HG02852 (cell line): ENCODE measurements around the gene CDHR2.

Experiments
- ATAC-seq: cut with Tn5 transposase; IDR thresholded peaks from one replicate; pipeline ENCODE4 v1.9.1; 2021; ENCODE audit warnings: mild to moderate bottlenecking, moderate library complexity; ENCODE audit not compliant: unreplicated experiment

The CDHR2 gene

DNA sequence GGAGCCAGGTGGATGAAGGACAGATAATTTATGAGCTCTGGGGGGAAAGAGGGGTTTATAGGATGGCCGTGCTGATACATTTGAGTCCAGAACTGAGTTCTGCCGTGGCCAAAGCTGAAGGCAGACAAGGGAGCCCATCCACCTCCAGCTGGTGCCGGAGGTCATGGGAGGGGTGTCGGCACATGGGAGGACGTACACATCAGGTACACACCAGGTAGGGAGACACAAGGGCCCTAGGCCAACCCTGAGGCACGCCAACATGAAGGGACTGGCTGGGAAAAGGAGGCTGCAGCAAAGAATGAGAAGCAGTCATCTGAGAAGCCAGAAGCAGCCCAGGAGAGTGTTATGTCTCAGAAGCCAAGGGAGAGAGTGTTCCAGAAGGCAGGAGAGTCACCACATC lies 62.9 kb downstream of the CDHR2 start:
- no peak for ATAC-seq

DNA sequence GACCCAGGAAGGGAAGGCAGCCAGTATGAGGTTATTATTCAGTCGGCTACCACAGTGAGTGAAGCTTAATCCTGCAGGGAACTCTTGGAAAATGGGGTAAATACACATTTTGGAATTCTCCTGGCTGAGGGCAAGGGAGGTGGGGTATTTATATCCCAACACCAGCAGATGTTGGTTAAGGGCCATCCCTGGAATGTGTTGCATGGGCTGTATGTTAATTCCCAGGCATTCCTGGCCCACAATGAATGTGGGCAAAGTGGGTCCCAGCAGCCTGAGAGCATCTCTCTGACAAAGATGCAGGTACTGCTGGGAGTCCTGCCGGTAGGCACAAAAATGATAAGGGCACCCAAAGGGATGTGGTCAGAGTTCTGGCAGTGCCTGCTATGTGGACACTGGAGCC lies 63.7 kb downstream of the CDHR2 start:
- ATAC-seq = no peak

DNA sequence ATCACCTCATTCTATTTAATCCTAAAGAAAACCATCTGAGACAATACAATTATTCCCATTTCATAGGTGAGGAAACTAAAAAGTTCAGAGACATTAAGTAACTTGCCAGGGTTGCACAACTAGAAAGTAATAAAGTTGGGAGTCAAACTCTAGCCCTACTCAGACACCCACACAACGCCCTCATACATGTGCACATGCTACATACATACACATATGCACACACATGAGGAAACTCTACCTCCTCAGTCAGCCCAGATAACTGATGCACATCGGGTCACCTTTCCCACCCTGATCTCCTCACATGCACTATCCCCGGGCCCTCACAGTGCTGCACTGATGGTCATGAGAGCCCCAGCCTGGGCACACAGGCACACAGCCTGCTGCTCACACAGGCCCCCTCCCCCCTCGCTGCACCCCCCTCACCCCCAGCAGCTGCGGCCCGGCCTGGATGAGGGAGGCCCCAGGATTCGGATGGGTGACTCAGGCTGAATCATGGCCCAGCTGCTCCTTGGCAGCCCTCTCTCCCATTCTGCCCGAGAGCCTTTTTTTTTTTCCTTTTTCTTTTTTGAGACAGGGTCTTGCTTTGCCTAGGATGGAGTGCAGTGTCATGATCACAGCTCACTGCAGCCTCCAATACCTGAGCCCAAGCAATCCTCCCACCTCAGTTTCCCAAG lies 65.8 kb downstream of the CDHR2 start:
- ATAC-seq = no peak

DNA sequence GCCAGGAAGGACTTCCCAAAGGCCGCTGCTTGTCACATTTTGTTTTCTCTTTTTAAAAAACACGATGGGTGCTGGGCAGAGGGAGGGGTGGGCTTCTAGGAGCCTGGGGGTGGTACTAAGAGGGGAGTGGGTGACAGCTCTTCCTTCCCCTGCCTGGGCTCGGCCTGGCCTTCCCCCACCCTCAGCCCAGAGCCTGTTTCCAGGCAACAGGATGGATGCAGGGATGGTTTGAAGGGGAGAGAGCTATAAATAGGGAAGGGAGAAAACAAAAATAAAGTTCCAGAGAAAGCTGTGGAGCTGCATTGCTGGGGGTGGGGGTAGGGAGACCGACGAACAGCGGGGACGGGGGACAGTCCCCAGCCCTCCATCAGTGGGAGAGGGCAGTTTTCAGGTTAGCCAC lies 67.4 kb downstream of the CDHR2 start:
- no peak for ATAC-seq

DNA sequence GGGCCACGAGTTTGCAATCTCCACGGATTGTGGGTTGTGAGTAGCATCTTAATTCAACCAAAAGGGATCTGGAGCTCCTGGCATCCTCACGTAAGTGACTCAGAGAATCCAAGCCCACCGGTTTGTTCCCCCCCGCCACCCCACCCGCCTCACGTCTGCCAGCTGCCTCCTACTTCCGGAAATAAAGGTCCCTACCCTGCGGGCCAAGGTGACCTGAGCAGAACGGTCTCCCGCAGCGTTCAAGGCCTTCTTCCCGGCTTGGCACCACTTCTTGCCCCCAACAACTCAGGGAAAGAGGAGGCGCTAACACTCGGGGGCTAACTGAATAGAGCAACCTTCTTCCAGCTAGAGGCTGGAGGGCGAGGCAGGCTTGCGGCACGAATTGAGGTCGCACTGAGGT lies 69.6 kb downstream of the CDHR2 start:
- ATAC-seq = no peak

DNA sequence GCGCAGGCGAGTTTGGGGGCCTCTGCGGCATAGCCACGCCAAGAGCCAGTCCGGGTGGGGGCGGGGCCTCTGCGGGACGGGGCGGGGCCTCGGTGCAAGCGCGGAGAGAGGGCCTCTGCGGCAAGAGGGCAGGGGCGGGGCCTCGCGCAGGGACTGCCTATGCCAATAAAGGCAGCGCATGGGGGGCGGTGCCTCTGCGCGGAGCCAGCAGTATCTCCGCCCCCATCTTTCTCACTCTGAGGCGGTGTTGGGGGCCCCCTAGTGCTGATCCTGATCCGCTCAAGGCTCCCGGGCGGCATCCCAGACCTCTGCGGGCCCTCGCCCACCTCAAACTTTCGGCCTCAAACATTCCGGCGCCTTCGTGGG lies 70.0 kb downstream of the CDHR2 start:
- peak; percentile 79 for ATAC-seq

DNA sequence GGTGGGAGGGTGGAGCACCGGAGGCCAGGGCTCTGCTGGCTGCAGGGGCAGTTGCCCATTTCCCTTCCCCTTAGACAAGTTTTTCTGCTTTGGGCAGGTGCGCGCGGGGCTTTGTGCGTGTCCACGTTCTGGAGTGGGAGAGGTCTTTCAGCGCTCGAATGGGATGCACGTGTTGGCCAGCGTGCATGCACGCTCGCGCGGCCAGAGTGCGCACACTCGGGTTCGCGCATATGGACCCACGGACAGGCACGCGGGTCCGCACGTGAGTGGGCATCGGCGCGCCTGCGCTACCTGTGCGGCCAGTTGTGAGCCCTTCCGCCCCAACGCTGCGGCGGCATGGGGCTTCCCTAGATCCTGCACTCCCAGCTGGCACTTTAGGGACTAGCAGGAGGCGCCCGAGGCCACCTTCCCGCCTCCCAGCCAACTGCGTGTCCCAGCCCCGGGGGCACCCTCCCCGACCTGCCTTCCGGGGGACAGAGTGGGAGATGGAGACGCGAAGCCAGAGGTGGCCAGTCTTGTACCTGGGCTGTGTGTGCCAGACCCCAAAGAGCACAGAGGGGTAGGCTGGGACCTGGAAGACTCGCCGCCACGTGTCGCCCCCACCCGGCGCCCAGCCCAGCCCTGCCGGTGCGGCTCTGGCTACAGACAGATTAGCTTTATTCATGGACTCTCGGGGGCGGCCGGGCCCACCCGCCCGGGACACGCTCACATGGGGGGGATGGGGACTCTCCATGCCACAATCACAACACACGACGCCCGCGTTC lies 70.6 kb downstream of the CDHR2 start:
- ATAC-seq = no peak

DNA sequence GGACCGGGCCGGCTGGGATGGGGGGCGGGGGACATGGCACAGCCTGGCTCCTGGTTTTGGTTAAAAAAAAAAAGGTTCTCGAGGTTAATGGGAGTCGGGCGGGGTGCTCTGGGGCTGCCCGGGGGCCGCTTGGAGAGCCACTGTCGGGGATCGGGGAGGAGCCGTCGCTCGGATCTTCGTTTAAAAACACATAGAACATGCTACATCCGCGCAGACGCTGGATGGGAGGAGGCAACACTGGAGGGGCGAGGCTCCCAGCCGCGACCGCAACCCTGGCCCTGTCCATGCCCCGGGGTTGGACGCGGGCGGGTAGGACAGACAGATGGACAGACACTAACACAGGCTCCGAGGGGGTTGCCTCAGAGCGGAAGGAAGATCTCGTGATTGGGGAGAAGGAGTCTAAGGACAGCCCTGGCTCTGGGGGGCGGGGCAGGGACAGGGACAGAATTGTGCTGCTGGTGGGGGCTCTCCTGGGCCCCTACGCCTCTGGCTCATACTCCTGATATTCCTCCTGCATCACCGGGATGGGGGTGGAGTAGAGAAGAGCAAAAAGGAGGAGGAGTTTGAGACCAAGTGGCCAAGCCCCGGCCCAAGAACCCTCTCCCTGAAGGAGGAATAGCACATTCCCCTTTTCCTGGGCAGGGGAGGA lies 71.3 kb downstream of the CDHR2 start:
- ATAC-seq = no peak

DNA sequence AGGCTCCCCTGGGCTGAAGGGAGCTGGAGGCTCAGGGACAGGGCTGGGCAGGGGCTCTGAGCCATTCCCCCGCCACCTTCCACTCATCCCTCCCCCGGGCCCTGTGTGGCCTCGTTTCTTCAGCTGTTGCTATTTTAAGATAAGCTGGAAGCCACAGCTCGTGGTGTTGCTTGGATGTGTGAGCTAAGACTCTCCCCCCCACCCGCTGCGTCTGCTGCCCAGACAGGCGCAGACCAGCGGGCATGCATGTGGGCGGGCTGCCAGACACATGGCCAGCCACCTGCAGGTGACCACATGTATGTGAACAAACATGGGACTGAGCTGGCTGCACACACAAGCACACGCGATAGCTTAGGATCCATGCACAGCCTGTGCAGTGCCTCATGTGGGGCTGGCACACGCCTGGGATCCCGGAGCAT lies 72.5 kb downstream of the CDHR2 start:
- ATAC-seq = no peak

DNA sequence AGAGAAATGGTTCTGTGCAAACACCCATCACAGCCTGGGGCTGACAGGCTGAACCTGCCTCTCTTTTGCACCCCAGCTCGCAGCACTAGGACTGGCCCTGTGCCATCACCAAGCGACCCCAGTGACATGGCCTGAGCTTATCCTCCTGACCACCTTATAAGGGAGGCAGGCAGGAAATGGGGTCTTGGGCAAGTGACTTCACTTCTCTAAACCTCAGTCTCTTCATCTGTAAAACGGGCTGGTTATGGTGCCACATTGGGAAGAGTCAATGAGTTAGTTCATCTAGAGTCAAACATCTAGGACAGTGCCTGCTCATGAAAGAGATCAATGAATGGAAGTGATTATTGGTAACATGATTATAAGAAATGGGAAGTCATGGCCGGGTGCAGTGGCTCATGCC lies 75.0 kb downstream of the CDHR2 start:
- no peak for ATAC-seq

DNA sequence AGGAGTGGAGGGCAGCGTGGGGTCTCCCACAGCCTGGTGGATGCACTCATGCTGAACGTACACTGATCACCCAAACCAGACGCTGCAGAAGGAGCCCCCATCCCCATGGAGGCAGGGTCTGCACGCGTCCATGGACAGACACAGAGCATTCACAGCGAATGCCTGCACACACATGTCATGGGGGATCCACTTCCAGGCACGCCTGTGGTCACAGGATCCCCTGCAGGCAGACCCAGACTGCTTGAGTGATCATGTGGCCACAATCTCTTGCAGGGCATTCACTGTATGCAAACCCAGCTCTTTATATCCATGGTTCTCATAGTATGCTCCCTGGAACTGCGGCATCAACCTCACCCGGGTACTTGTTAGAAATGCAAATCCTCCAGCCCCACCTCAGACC lies 75.8 kb downstream of the CDHR2 start:
- ATAC-seq = no peak

DNA sequence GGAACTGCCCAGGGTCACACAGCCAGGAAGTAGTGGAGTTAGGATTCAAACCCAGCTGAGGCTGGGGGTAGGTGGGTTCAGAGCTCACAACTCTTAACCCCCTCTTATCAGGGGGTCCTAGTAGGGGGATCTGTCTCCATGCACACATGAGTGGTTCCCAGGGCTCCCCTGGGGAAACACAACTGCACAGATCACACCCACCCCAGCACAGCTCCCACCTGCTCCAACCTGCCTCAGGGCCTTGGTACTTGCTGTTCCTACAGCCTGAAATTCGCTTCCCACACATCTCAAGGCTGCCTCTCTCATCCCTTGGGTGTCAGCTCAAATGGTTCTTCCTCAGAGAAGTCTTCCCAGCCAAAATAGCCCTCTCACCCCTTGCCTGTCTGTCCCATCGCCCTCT lies 76.4 kb downstream of the CDHR2 start:
- no peak for ATAC-seq

DNA sequence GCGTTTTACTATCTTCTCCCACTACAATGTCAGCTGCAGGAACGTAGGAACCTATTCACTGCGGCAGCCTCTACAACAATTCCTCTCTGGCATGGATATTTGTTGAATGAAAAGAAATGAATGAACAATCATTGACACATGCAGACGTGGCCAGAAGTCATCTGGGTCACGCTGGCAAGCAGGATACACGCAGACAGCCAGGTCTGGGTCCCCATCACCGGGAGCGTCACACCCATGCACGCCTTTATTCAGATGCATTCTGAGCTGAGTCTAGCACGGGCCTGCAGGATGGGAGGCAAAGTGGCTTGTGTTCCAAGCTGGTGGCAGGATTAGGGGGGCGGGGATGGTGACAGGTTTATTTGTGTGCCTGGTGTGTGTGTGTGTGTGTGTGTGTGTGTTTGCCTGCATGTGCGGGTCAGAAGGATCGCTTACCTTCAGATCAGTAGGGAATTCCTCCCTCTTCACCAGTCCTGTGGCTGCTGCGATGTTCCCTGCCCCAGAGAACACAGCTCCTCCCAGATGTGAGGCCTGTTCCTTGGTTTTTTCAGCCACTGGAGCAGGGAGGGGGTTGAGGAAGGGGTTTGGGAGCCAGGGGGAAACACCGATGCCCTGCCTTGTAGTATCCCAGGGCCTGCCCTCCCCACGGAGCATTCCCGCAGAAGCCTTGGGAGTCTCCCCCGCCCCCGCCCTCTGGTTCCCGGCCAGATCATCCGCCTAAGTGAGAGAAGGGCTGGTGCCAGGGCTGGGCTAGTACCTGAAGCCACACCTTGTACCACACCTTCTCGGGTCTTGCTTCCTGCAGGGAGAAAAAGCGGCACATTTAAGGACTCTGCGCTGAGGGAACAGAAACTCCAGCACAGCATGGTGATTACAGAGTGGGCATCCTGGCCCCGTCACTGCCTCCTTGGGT lies 77.1 kb downstream of the CDHR2 start:
- ATAC-seq = no peak

DNA sequence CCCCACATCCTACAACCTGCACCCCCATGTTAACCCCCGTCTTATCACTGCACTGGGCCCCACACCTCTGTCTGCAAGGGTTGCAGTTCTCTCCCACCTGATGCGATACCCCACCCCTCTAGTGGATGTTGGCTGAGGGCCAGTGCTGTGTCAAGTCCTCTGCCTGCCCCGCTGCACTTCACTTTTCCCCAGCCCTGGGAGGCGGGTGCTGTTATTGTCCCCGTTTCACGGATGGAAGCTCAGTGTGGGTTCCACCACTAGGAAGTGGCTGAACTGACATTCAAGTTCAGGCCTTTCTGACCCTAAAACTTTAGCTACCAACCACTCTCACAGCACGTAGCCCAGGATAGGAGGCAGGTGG lies 77.7 kb downstream of the CDHR2 start:
- ATAC-seq = no peak

DNA sequence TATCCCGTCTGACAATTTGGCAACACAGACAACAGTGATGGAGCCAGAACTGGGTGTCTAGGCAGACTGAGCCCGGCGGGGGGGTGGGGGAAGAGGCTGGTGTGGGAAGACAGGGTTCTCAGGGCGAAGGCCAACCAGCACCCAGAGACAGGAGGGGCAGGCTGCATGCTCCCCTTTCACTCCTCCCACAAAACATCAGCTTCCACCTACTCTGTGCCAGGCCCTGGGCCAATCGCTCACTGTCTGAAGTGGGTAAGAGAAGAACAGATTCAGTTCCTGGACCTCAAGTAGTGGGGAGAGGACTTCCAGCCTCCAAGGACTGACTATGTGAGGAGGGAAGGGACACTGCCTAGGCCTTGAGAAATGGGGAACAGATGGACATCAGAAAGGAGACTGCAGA lies 78.4 kb downstream of the CDHR2 start:
- no peak for ATAC-seq

DNA sequence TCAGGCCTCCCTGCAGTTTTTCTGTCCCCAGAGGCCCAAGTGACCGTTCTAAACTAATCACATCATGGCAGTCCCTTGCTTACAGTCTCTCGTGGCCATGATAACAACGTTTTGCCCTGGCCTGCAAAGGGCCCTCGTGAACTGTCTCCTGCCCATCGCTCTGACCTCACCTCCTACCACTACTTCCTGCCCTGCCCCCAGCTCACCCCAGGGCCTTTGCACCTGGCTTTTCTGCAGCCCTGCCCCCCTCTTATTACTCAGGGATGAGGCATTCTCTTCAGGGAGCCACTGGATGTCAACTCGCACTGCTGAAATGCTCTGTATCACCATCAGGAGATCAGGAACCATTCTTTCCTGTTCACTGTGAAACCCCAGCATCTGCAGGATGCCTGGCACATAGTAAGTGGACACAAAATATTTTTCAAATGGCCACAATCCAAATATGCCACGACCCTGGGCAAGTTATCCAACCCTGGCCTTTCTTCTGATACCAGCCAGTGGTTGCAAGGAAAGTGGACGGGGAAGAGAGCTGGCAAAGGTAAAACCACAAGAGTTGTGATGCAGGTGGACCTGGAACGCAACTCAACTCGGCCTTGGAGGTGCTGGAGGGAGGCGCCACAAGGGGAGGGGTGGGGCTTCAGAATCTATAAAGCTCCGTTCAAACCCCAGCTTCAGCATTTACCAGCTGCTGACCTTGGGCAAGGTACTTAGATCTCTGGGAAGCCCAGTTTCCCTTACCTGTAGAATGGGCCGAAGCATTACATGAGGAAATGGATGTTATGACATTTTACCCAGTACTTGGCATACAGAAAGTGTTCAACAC lies 79.5 kb downstream of the CDHR2 start:
- no peak for ATAC-seq

DNA sequence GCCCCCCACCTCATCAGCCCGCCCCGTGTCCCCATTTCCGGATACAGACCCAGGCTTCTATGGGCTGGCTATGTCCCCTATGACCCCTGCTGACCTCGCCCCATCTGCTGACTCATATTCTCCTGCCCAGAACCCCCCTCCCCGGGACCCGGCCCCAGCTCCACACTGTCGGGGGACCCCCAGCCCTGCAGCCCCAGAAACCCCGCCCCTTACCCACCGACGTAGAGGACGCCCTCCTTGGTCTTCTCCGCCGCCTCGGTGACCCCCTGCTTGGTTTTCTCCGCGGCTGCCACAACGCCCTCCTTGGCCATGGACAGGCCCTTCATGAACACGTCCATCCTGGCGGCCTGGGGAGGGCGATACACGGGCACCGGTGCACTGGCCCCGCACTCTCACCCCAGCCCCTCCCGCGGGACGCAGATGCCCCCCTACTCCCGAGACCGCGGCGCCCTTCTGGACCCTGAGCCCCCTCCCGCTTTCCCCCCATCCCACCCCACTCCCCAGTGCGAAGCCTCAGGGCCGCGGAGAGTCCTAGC lies 80.2 kb downstream of the CDHR2 start:
- ATAC-seq = no peak

DNA sequence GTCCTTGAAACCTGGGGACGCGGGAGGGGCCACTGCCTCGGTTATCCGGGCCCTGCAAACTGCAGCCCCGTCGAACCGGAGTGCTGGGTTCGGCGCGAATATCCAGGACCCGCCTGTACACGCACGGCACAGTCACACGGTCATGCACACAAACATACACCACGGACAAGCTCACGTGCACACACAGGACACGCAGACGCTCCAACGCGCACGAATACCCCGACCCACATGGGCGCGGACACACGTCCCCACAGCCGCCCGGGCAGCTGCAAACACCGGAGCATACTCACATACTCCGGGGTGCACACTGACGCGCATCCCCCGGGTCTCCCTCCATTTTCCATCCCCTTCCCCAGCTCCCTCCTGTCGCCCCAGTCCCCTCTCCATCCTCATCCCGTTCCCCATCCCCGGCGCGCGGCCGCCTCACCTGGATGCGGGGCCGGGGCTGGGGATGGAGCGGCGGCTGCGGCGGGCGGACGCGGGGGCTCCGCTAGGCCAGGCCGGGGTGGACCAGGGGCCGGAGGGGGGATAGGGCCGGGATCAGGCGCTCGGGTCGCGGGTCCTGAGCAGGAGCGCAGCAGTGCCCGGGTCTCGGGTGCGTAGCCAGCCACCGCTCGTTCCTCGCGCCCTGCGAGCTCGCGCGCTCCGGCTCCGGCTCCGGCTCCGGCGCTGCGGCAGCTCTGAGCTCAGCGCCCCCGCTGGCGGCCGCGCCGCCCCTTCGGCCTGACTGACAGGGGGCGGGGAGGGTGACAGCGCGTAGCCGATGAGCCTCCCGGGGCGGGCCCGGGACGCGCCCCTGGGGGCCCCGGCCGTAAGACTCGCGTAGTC lies 80.9 kb downstream of the CDHR2 start, which contains the start of the genes EIF4E1B and SNCB:
TSS of gene EIF4E1B (plus strand) at position 823 of the 828 bp plus-strand sequence. CDS start 12,113 bp downstream, outside the sequence.
TSS of gene SNCB (minus strand) at position 682 of the 828 bp plus-strand sequence. CDS start 880 bp downstream, outside the sequence.
- ATAC-seq = no peak

DNA sequence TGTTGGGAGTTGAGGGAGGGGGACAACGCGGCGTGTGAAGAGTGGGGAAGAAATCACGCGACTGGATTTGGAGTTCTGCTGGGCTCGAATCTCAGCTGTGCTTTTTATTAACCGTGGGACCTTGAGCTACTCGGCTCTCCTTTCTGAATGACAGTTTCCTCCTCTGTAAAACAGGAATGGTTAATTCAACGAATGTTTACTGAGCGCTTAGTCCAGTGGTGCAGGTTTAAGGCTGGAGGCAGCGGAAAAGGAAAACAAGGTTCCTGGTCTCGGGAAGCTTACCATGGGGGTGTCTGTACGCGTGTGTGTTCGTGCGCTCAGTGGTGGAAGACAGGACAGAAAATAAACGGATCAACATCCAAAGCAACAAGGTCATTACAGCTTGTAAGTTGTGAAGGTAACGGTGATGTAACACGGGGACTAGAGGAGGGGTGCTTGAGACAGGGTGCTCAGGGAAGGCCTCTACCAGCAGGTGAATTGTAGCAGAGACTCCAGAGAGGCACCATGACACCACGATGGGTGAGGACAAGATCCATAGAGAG lies 81.6 kb downstream of the CDHR2 start:
- no peak for ATAC-seq
